Large intestine (tissue), 3 donors: Measurements from ENCODE around the gene TMTC1. TPM values are rescaled to one million over a fixed set of nuclear protein-coding genes. Genes with fewer than 3 reads are reported as not detected.

ENCODE experiments used
- DNase-seq, 2 donors: peaks; one replicate each; pipeline versions ENCODE4 v3.0.0 to v3.0.0-alpha.2; 2013
- H3K27ac ChIP-seq: one replicate; pipeline ENCODE4 v1.5.1; 2013; ENCODE audit warnings: low read length
- H3K27me3 ChIP-seq: 2 replicates; pipeline ENCODE4 v1.6.1; 2013; ENCODE audit warnings: low read length; ENCODE audit not compliant: control insufficient read depth, insufficient read depth
- H3K36me3 ChIP-seq: 2 replicates; pipeline ENCODE4 v1.6.1; 2013; ENCODE audit warnings: low read length; ENCODE audit not compliant: control insufficient read depth, insufficient read depth
- H3K4me1 ChIP-seq: one replicate; pipeline ENCODE4 v1.6.1; 2013; ENCODE audit warnings: low read length; ENCODE audit not compliant: control insufficient read depth, insufficient read depth
- H3K4me3 ChIP-seq: one replicate; pipeline ENCODE4 v1.5.1; 2013; ENCODE audit warnings: low read length
- H3K9me3 ChIP-seq: one replicate; pipeline ENCODE4 v1.6.1; 2013; ENCODE audit warnings: mild to moderate bottlenecking, low read depth, low read length, moderate library complexity; ENCODE audit not compliant: control insufficient read depth
- WGBS: methylation state at CpG from one replicate; pipeline ENCODE4 v1.1.5; 2013; ENCODE audit warnings: low lambda C conversion rate; ENCODE audit not compliant: insufficient coverage; 5-methylcytosine and 5-hydroxymethylcytosine counted together
- polyA plus RNA-seq: library from polyadenylated mRNA; unstranded; fragments of 120-200 nt; gene quantifications from one replicate; pipeline ENCODE4 v1.2.1, GENCODE V29; 2013

TMTC1 gene
- polyA plus RNA-seq, 1 donor, result 4.0 TPM

GRCh38 chr12:29780084-29780483, 3.7 kb downstream of the TMTC1 start:
- Histone ChIP-seq H3K27ac (no peak overlapping the region), H3K9me3 (no peaks in the 10 kb centered on the region), H3K36me3 (no peaks in the 10 kb centered on the region), H3K4me1 (peaks cover 5% of the 10 kb centered on the region), H3K27me3 (peaks cover 39% of the 10 kb centered on the region), H3K4me3 (no peak overlapping the region)
- DNase-seq, result no peak

- Histone ChIP-seq H3K4me1 (peaks cover 5% of the 10 kb centered on the region), H3K4me3 (no peak overlapping the region), H3K27me3 (peaks cover 29% of the 10 kb centered on the region), H3K27ac (no peak overlapping the region), H3K36me3 (no peaks in the 10 kb centered on the region), H3K9me3 (no peaks in the 10 kb centered on the region)
- DNase-seq, result no peak
Observed at GRCh38 chr12:29778531-29778930, 5.2 kb downstream of the TMTC1 start.

- Histone ChIP-seq H3K9me3 (no peaks in the 10 kb centered on the region), H3K4me3 (no peak overlapping the region), H3K27me3 (no peaks in the 10 kb centered on the region), H3K4me1 (no peaks in the 10 kb centered on the region), H3K36me3 (no peaks in the 10 kb centered on the region), H3K27ac (no peak overlapping the region)
- no peak for DNase-seq
- WGBS, result no CpG with 5 or more reads among the region's 2 CpGs
Observed at GRCh38 chr12:29773076-29773475, 10.7 kb downstream of the TMTC1 start.

GRCh38 chr12:29771786-29772185, 12.0 kb downstream of the TMTC1 start:
- no peaks in the 10 kb centered on the region for H3K4me1 ChIP-seq
- no peak overlapping the region for H3K4me3 ChIP-seq
- no peak for DNase-seq
- H3K27ac ChIP-seq, result no peak overlapping the region
- no peaks in the 10 kb centered on the region for H3K27me3 ChIP-seq
- H3K36me3 ChIP-seq, result no peaks in the 10 kb centered on the region
- no peaks in the 10 kb centered on the region for H3K9me3 ChIP-seq

GRCh38 chr12:29771165-29771564, 12.6 kb downstream of the TMTC1 start:
- H3K27ac ChIP-seq, result no peak overlapping the region
- no peaks in the 10 kb centered on the region for H3K36me3 ChIP-seq
- H3K27me3 ChIP-seq, result no peaks in the 10 kb centered on the region
- no peaks in the 10 kb centered on the region for H3K9me3 ChIP-seq
- no peak for DNase-seq
- WGBS, result 54% methylated on average over 2 of the region's 3 CpGs
- H3K4me3 ChIP-seq, result no peak overlapping the region
- no peaks in the 10 kb centered on the region for H3K4me1 ChIP-seq

- Histone ChIP-seq H3K27ac (no peak overlapping the region), H3K27me3 (no peaks in the 10 kb centered on the region), H3K4me1 (no peaks in the 10 kb centered on the region), H3K9me3 (no peaks in the 10 kb centered on the region), H3K36me3 (no peaks in the 10 kb centered on the region), H3K4me3 (no peak overlapping the region)
- DNase-seq, result no peak
- 100% methylated on average over 4 of the region's 4 CpGs for WGBS
Observed at GRCh38 chr12:29769162-29769858, 14.4 kb downstream of the TMTC1 start.

- Histone ChIP-seq H3K27me3 (no peaks in the 10 kb centered on the region), H3K9me3 (no peaks in the 10 kb centered on the region), H3K27ac (no peak overlapping the region), H3K4me3 (no peak overlapping the region), H3K36me3 (no peaks in the 10 kb centered on the region), H3K4me1 (no peaks in the 10 kb centered on the region)
- WGBS, result no CpG with 5 or more reads among the region's 2 CpGs
- DNase-seq, result no peak
Observed at GRCh38 chr12:29768372-29768771, 15.4 kb downstream of the TMTC1 start.

GRCh38 chr12:29763301-29763683, 20.4 kb downstream of the TMTC1 start:
- Histone ChIP-seq H3K36me3 (no peaks in the 10 kb centered on the region), H3K27ac (no peak overlapping the region), H3K9me3 (no peaks in the 10 kb centered on the region), H3K4me3 (no peak overlapping the region), H3K4me1 (no peaks in the 10 kb centered on the region), H3K27me3 (no peaks in the 10 kb centered on the region)
- no peak for DNase-seq

GRCh38 chr12:29762637-29763300, 21.0 kb downstream of the TMTC1 start:
- no peak for DNase-seq
- no peak overlapping the region for H3K27ac ChIP-seq
- WGBS, result no CpG with 5 or more reads among the region's 7 CpGs

GRCh38 chr12:29759950-29760349, 23.8 kb downstream of the TMTC1 start:
- DNase-seq, result no peak
- Histone ChIP-seq H3K4me3 (no peak overlapping the region), H3K36me3 (no peaks in the 10 kb centered on the region), H3K27me3 (no peaks in the 10 kb centered on the region), H3K4me1 (no peaks in the 10 kb centered on the region), H3K27ac (no peak overlapping the region), H3K9me3 (no peaks in the 10 kb centered on the region)
- WGBS, result no CpG with 5 or more reads among the region's 2 CpGs

More at GRCh38 chr12:29762637-29763300, 21.0 kb downstream of the TMTC1 start:
- Histone ChIP-seq H3K27me3 (no peaks in the 10 kb centered on the region), H3K4me3 (no peak overlapping the region), H3K9me3 (no peaks in the 10 kb centered on the region), H3K36me3 (no peaks in the 10 kb centered on the region), H3K4me1 (no peaks in the 10 kb centered on the region)

- no peaks in the 10 kb centered on the region for H3K4me1 ChIP-seq
- no peak overlapping the region for H3K4me3 ChIP-seq
- no peaks in the 10 kb centered on the region for H3K9me3 ChIP-seq
- H3K27me3 ChIP-seq, result no peaks in the 10 kb centered on the region
- H3K36me3 ChIP-seq, result no peaks in the 10 kb centered on the region
- H3K27ac ChIP-seq, result no peak overlapping the region
- no peak for DNase-seq
Observed at GRCh38 chr12:29756741-29757390, 26.9 kb downstream of the TMTC1 start.
